ENCODE results near the gene PRICKLE2.

Gene PRICKLE2, protein sequence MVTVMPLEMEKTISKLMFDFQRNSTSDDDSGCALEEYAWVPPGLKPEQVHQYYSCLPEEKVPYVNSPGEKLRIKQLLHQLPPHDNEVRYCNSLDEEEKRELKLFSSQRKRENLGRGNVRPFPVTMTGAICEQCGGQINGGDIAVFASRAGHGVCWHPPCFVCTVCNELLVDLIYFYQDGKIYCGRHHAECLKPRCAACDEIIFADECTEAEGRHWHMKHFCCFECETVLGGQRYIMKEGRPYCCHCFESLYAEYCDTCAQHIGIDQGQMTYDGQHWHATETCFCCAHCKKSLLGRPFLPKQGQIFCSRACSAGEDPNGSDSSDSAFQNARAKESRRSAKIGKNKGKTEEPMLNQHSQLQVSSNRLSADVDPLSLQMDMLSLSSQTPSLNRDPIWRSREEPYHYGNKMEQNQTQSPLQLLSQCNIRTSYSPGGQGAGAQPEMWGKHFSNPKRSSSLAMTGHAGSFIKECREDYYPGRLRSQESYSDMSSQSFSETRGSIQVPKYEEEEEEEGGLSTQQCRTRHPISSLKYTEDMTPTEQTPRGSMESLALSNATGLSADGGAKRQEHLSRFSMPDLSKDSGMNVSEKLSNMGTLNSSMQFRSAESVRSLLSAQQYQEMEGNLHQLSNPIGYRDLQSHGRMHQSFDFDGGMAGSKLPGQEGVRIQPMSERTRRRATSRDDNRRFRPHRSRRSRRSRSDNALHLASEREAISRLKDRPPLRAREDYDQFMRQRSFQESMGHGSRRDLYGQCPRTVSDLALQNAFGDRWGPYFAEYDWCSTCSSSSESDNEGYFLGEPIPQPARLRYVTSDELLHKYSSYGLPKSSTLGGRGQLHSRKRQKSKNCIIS

DNA sequence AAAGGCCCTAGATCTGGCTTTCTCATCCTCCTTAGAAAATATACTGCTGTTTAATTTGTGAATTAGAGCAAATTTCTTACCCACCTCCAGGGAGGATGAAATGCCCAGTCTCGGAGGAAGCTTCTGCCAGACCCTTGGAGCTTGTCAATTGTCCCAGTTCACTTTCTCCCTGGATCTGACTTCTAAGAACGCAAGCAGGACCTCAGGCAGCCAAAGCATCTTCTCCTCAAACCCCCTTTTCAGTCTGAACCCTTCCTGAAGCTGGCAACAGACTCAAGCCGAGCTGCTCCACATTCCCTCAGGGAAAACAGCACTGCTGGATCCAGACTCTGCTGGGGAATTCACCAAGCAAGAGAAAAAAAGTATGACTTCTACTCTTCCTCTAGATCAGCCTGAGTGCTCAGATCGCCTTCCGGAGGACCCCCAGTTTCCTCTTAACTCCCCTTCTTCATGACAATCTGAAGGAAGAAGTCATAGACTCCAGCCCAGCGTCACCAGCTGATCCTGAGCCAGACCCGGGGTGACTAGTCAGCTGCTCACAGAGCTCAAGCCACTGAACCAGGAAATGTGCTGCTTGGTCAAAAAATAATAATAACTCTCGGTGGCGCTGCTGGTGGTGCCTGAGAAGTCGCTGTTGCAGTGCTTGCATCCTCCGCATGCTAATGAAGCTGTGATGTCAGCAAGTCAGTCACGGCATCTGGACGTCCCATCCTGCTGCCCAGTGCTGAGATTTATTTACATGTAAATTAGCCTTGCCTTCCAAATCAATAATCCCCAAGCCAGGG is at the start of gene PRICKLE2:
PRICKLE2 (minus strand) TSS at position 641 of the 785 bp plus-strand sequence. CDS start 26,539 bp downstream, outside the sequence.
- H3K36me3 ChIP-seq (ENCODE audit: insufficient read depth, low read length), result no peaks in the 10 kb centered on the region
- H3K9me3 ChIP-seq (ENCODE audit: control insufficient read depth, insufficient read depth, low read length), result no peaks in the 10 kb centered on the region
- H3K9ac ChIP-seq (ENCODE audit: low read depth, low read length), result peak within 1 kb of the TSS; percentile 2; the same call in 1 of the 2 replicates
- peaks cover 25% of the 10 kb centered on the region for H3K4me1 ChIP-seq (ENCODE audit: insufficient read depth, low read length)

DNA sequence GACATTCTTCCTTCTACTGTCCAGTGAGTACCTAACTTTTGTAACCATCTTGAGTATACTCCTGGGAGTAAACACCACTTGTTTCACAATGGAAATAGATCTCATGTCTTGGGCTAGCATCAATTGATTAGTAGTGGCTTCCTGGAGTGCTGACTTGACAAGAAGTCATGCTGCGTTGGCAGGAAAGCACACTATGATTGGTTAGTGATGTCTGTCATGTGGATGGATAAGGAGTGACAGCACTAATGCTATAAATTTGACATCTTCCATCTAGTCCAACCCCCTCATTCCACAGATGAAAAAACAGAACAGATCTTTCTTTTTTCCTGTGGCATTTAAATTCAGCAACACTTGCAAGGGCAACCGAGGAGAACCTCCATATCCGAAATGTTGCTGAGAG is 47.6 kb upstream of the PRICKLE2 start:
- Histone ChIP-seq H3K4me1 (ENCODE audit: insufficient read depth, low read length) (peaks cover 7% of the 10 kb centered on the region; the same call in 1 of the 2 replicates), H3K36me3 (ENCODE audit: insufficient read depth, low read length) (no peaks in the 10 kb centered on the region; the same call in 1 of the 2 replicates), H3K9ac (ENCODE audit: low read depth, low read length) (no peak overlapping the region), H3K9me3 (ENCODE audit: control insufficient read depth, insufficient read depth, low read length) (peaks cover 4% of the 10 kb centered on the region; the same call in 1 of the 2 replicates)

DNA sequence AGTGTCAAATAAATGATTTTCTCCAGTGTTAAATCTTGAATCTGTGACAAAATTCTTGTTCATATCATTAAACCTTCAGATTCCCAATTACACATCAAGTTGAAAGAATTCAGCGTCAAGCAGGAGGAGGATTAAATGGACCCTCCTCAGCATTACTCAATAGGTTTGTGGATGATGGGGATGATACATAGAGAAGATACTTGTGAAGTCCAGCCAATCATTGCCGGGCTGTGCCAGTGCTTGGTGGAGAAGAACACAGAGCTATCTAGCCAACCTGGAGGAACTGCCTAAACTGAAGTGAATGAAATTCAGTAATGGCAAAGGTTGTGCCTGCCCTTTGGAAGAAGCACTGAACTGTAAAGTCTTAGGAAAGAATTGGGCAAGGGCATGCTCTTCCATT is 47.0 kb upstream of the PRICKLE2 start:
- Histone ChIP-seq H3K36me3 (ENCODE audit: insufficient read depth, low read length) (no peaks in the 10 kb centered on the region; the same call in 1 of the 2 replicates), H3K9ac (ENCODE audit: low read depth, low read length) (no peak overlapping the region), H3K9me3 (ENCODE audit: control insufficient read depth, insufficient read depth, low read length) (peaks cover 4% of the 10 kb centered on the region; the same call in 1 of the 2 replicates), H3K4me1 (ENCODE audit: insufficient read depth, low read length) (peaks cover 7% of the 10 kb centered on the region; the same call in 1 of the 2 replicates)

DNA sequence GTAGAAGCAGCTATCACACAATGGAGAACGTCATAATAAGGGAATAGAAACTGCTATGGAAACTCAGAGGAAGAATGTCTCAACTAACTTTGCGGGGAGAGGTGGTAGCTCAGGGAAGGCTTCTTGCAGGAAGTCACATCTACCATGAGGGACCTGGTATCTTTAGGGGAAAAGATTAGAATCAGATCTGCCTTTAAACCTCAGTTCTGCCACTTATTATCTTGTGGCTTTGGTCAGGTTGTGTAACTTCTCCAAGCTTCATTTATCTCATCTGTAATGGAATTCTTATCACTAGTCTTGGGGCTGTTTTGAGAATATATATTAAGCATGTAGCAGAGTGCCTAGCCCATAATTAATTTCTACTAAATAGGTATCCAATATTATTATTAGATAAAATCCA is 46.4 kb upstream of the PRICKLE2 start:
- Histone ChIP-seq H3K9ac (ENCODE audit: low read depth, low read length) (no peak overlapping the region), H3K36me3 (ENCODE audit: insufficient read depth, low read length) (no peaks in the 10 kb centered on the region), H3K4me1 (ENCODE audit: insufficient read depth, low read length) (peaks cover 9% of the 10 kb centered on the region), H3K9me3 (ENCODE audit: control insufficient read depth, insufficient read depth, low read length) (peaks cover 4% of the 10 kb centered on the region; the same call in 1 of the 2 replicates)

DNA sequence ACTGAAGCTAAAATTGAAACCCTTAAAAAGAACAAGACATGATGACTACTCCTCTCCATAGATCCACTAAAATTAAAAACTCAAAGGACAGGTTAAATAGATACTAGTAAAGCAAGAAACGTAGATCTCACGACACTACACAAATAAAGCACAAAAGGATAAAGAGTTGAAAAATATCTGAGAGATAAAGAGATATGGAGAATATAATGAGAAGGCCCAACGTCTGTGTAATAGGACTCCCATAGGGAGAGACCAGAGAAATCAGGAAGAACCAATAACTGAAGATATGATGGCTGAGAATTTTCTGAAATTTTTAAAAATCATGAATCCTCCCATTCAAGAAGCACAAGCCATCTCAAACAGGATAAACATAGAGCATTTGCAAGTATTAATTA is 45.6 kb upstream of the PRICKLE2 start:
- Histone ChIP-seq H3K9ac (ENCODE audit: low read depth, low read length) (no peak overlapping the region), H3K36me3 (ENCODE audit: insufficient read depth, low read length) (no peaks in the 10 kb centered on the region; the same call in 1 of the 2 replicates), H3K4me1 (ENCODE audit: insufficient read depth, low read length) (peaks cover 16% of the 10 kb centered on the region), H3K9me3 (ENCODE audit: control insufficient read depth, insufficient read depth, low read length) (peaks cover 4% of the 10 kb centered on the region; the same call in 1 of the 2 replicates)

DNA sequence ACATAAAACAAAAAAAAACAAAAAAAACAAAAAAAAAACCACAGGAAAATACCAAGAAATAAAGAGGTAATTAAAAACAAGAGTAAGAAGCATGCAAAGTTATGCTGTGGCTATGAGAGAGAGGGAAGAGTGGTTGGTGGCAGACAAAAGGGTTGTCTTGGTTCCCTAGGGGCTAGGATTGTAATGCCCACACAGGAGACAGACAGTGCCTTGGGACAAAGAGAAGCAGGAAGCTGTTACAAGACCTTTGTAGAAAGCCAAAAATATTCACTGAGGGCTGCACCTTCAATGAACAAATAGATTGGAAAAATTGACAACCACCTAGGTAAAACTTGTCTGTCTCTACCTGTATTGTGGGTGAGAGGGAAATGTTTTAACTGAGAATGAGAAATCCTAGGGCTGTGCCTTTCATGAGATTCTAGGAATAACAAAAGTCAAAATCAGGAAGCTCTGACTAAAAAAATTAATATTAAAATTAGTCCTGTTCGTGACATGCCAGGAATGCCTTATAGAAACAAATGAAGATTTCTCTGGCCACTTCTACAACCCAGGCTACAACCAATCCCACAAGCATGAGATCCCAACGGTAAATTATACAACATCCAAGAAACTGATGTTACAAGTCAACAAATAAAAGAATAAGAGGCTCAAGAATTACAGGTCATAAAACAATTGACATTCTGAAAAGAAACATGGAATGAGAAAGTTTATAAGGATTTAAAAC is 45.0 kb upstream of the PRICKLE2 start:
- H3K9ac ChIP-seq (ENCODE audit: low read depth, low read length), result no peak overlapping the region
- no peaks in the 10 kb centered on the region; the same call in 1 of the 2 replicates for H3K36me3 ChIP-seq (ENCODE audit: insufficient read depth, low read length)
- peaks cover 4% of the 10 kb centered on the region; the same call in 1 of the 2 replicates for H3K9me3 ChIP-seq (ENCODE audit: control insufficient read depth, insufficient read depth, low read length)
- peaks cover 22% of the 10 kb centered on the region for H3K4me1 ChIP-seq (ENCODE audit: insufficient read depth, low read length)

DNA sequence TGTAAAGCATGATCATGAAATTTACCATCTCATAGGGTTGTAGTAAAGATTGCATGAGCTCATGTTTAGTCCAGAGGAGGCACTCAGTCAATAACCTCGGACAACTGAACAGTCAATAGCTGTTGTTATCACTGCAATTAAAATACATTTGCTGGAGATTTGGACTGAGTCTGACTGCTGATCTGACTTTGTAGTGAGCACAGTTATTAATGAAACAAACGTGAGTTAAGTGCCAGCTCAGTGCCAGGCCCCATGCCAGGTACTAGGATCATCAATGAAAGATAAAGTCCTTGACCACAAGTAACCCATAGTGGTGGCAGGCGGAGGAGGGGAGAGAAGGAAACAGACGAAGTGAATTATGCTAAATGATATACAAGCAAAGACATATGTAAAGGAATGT is 43.7 kb upstream of the PRICKLE2 start:
- H3K36me3 ChIP-seq (ENCODE audit: insufficient read depth, low read length), result no peaks in the 10 kb centered on the region; the same call in 1 of the 2 replicates
- H3K4me1 ChIP-seq (ENCODE audit: insufficient read depth, low read length), result peaks cover 26% of the 10 kb centered on the region
- no peak overlapping the region for H3K9ac ChIP-seq (ENCODE audit: low read depth, low read length)
- peaks cover 4% of the 10 kb centered on the region; the same call in 1 of the 2 replicates for H3K9me3 ChIP-seq (ENCODE audit: control insufficient read depth, insufficient read depth, low read length)

DNA sequence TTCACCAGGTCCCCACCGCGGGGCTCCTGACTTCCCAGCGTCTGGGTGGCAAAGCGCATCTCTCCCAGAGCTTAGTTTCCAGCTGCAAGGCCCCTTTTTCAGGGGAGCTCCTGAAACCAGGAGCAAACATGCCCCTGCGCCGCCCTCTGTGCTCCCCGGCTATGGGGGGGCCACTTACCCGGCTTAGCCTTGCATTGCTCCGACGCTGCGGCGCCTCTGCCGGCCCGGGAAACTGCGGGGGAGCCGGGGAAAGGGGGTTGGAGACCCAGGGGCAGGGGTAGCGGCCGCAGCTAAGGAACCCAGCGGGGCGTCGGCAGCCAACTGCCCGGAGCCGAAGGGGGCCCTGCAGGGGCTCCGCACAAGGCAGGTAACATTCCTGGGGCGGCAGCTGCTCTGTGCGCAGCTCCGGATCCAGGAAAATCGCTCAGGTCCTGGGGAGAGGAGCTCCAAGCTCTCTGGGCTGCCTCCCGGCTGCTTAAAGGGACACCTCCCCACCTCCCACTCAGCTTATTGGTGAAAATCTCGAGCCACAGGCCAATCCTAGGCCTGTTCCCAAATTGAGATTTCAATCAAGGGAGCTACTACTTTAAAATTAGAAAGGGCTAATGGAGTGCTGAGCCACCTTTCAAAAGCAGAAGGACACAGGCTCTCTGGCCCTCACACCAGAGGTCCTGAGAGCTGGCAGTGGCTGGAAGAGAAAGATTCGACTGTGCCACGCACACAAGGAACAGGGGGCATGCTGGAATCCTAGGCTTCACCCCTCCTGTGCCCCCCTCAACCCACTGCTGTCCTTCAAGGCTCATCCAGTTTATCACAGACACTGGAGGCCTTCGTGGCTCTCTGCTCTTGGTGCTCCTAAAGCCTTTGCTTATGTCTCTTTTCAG is 42.7 kb upstream of the PRICKLE2 start:
- Histone ChIP-seq H3K36me3 (ENCODE audit: insufficient read depth, low read length) (no peaks in the 10 kb centered on the region; the same call in 1 of the 2 replicates), H3K9ac (ENCODE audit: low read depth, low read length) (peak overlapping the region; percentile 46), H3K4me1 (ENCODE audit: insufficient read depth, low read length) (peaks cover 26% of the 10 kb centered on the region), H3K9me3 (ENCODE audit: control insufficient read depth, insufficient read depth, low read length) (peaks cover 4% of the 10 kb centered on the region; the same call in 1 of the 2 replicates)

DNA sequence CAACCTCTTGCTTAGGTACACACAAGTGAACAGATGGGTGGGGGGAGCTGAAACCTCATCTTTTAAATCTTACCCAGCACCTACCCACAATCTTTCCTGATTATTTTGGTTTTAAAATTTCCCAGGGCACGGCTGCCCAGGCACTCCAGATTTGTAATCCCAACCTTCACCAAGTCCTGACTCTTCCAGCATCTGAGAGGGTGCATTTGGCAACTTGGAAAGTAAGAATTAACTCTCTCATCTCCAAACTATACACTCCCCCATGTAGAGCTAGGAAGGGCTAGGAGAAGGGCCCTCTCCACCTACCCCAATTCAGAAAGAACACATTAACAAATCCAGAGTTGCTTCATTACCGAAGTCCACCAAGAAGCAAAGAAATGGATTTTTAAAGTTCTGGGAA is 41.7 kb upstream of the PRICKLE2 start:
- peaks cover 4% of the 10 kb centered on the region; the same call in 1 of the 2 replicates for H3K9me3 ChIP-seq (ENCODE audit: control insufficient read depth, insufficient read depth, low read length)
- H3K9ac ChIP-seq (ENCODE audit: low read depth, low read length), result peak overlapping the region; percentile 46; the same call in 1 of the 2 replicates
- H3K4me1 ChIP-seq (ENCODE audit: insufficient read depth, low read length), result peaks cover 26% of the 10 kb centered on the region
- no peaks in the 10 kb centered on the region; the same call in 1 of the 2 replicates for H3K36me3 ChIP-seq (ENCODE audit: insufficient read depth, low read length)

DNA sequence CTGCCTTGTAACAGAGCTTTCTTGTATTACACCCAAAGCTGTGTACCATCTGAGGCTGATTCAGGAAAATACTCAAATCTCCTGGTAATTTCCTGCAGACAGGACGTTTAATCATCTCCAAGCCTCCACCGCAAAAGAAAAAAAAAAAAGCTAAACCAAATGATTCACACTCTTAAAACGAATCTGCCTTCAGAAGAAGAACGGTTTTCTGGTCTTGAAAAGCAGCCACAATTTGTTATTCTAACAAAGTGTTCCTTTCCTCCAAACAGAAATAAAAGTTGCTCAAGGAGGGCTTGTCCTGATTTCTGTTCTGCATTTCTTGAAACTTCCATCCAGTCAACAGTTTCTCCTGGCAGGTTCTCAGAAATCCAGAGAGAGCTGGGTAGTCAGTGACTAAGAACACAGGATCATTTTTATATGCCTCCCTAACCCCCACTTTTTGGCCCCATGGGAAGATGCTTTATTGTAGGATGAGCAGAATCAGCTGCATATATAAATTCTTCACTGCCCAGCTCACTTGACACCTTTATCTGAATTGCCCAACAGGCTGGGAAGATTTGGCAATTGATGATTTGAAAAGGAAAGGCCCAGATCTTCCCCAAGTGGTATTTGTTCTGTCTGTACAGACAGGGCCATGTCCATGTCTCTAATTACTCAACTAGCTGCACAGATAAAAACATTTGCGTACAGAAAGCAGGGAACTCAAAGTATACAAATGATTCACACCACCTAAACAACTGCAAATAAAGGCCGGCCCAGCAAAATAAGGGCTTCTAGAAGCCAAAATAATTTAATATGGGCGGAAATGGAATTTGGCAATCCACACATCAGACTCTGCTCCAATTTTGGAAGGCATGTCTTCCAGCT is 41.0 kb upstream of the PRICKLE2 start:
- no peaks in the 10 kb centered on the region; the same call in 1 of the 2 replicates for H3K36me3 ChIP-seq (ENCODE audit: insufficient read depth, low read length)
- H3K4me1 ChIP-seq (ENCODE audit: insufficient read depth, low read length), result peaks cover 26% of the 10 kb centered on the region
- no peak overlapping the region for H3K9ac ChIP-seq (ENCODE audit: low read depth, low read length)
- peaks cover 3% of the 10 kb centered on the region; the same call in 1 of the 2 replicates for H3K9me3 ChIP-seq (ENCODE audit: control insufficient read depth, insufficient read depth, low read length)

DNA sequence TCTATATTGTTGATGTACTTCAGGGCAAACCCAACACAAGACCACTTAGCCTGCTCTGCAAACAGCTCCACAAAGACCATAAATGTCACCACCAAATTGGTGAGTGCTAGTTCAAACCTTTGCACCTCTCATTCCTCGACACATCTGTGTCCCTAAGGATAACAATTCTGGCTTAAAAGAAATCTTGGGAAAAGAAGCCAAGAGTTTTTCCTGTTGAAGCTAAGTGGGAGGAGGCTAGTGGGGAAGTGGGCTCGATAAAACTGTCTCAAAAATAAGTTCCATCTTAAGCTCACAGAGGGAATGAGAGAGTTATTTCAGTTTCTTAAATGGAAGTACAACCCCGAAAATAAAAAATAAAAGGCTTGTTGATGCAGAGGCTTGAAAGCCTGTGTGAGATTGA is 40.4 kb upstream of the PRICKLE2 start:
- no peaks in the 10 kb centered on the region; the same call in 1 of the 2 replicates for H3K36me3 ChIP-seq (ENCODE audit: insufficient read depth, low read length)
- no peak overlapping the region for H3K9ac ChIP-seq (ENCODE audit: low read depth, low read length)
- H3K9me3 ChIP-seq (ENCODE audit: control insufficient read depth, insufficient read depth, low read length), result no peaks in the 10 kb centered on the region
- peaks cover 26% of the 10 kb centered on the region for H3K4me1 ChIP-seq (ENCODE audit: insufficient read depth, low read length)
